Thyroid gland (tissue), 4 donors: ENCODE data around the gene GNG7. TPM values are rescaled to one million over a fixed set of nuclear protein-coding genes. Genes with fewer than 3 reads are reported as not detected.

Experiments used
- DNase-seq, 2 donors: peaks; one replicate each; pipeline ENCODE4 v3.0.0-alpha.2; 2019
- H3K27ac ChIP-seq, 3 donors: fragments of 200-600 bp; sonication (generic); 1 replicate in 2 of 3; 2 replicates in 1 of 3; pipeline ENCODE4 v1.5.1; 2016 to 2019; ENCODE audit warnings: mild to moderate bottlenecking in 1 of 3, moderate library complexity in 1 of 3
- H3K27me3 ChIP-seq: fragments of 200-600 bp; sonication (generic); one replicate; pipeline ENCODE4 v1.5.1; 2019
- H3K36me3 ChIP-seq, 2 donors: fragments of 200-600 bp; sonication (generic); one replicate each; pipeline ENCODE4 v1.5.1; 2016 to 2019
- H3K4me1 ChIP-seq, 2 donors: fragments of 200-600 bp; sonication (generic); one replicate each; pipeline ENCODE4 v1.5.1; 2017 to 2019
- H3K4me3 ChIP-seq, 3 donors: fragments of 200-600 bp; sonication (generic); replicated peaks in 1 of 3; 1 replicate in 2 of 3; 2 replicates in 1 of 3; pipeline ENCODE4 v1.5.1; 2016; ENCODE audit warnings: mild to moderate bottlenecking in 1 of 3
- H3K9me3 ChIP-seq: fragments of 200-600 bp; sonication (generic); one replicate; pipeline ENCODE4 v1.5.1; 2017
- CTCF ChIP-seq, 6 experiments: fragments of 200-600 bp in 3 of 6; fragments of 450-650 bp in 3 of 6; sonication (generic) in 3 of 6; IDR thresholded peaks; one replicate each; pipeline ENCODE4 v1.5.1; 2016 to 2019; ENCODE audit warnings: antibody characterized with exemption in 6 of 6, mild to moderate bottlenecking in 2 of 6, inconsistent platforms in 1 of 6, moderate library complexity in 1 of 6
- POLR2A ChIP-seq, 2 donors: fragments of 450-650 bp; IDR thresholded peaks; one replicate each; pipeline ENCODE4 v1.6.1; 2017; ENCODE audit warnings: antibody characterized with exemption in 2 of 2, mild to moderate bottlenecking in 2 of 2, moderate library complexity in 1 of 2
- WGBS, 2 donors: methylation state at CpG; one replicate each; pipeline ENCODE4 v1.1.5; 2017; 5-methylcytosine and 5-hydroxymethylcytosine counted together
- intact Hi-C: fragments of 100-400 bp; cut with DNase I; formaldehyde crosslinking; loops from one replicate; pipeline ENCODE4 v1.15.1; 2023
- total RNA-seq, 4 donors: library from RNA; depleted of rRNA; stranded (reverse); fragments of >200 nt; gene quantifications; one replicate each; pipeline ENCODE4 v1.2.3, GENCODE V29; 2016

GNG7 gene
- total RNA-seq, 4 donors from 2014 or later: 3.8 to 6.9 (median 5.6) TPM

GRCh38 chr19:2735374-2735773, 32.9 kb upstream of the GNG7 start:
- intact Hi-C loops: no loop called here
- no peak for TF ChIP-seq CTCF (IDR thresholded peaks at IDR 0.05)
- no peak for TF ChIP-seq POLR2A (IDR thresholded peaks at IDR 0.05)
- WGBS, 2 donors: 93 to 94% methylated on average over 9 to 12 of the region's 12 CpGs
- H3K4me1 ChIP-seq: peaks cover 7 to 9% of the 10 kb centered on the region in 2 donors
- no peak overlapping the region for H3K4me3 ChIP-seq
- H3K27ac ChIP-seq: no peak overlapping the region
- DNase-seq: no peak
- no peaks in the 10 kb centered on the region for H3K27me3 ChIP-seq
- H3K9me3 ChIP-seq: no peaks in the 10 kb centered on the region
- H3K36me3 ChIP-seq: peaks cover 12 to 16% of the 10 kb centered on the region in 2 donors

GRCh38 chr19:2734589-2735288, 32.2 kb upstream of the GNG7 start:
- peaks cover 7 to 9% of the 10 kb centered on the region in 2 donors for H3K4me1 ChIP-seq
- no peaks in the 10 kb centered on the region for H3K9me3 ChIP-seq
- no peak overlapping the region for H3K4me3 ChIP-seq
- no peak for DNase-seq
- TF ChIP-seq POLR2A (IDR thresholded peaks at IDR 0.05) (no peak), CTCF (IDR thresholded peaks at IDR 0.05) (no peak)
- peaks cover 12 to 16% of the 10 kb centered on the region in 2 donors for H3K36me3 ChIP-seq
- WGBS, 2 donors: 89 to 92% methylated on average over 23 to 26 of the region's 26 CpGs
- no peak overlapping the region for H3K27ac ChIP-seq
- intact Hi-C loops: no loop called here
- no peaks in the 10 kb centered on the region for H3K27me3 ChIP-seq

- H3K36me3 ChIP-seq: peaks cover 12 to 16% of the 10 kb centered on the region in 2 donors
- no peak overlapping the region for H3K27ac ChIP-seq
- WGBS, 2 donors: 89 to 91% methylated on average over 35 of the region's 35 CpGs
- DNase-seq: no peak
- H3K4me3 ChIP-seq: no peak overlapping the region
- intact Hi-C loops: no loop called here
- no peaks in the 10 kb centered on the region for H3K9me3 ChIP-seq
- TF ChIP-seq CTCF (IDR thresholded peaks at IDR 0.05): no peak
- no peak for TF ChIP-seq POLR2A (IDR thresholded peaks at IDR 0.05)
- H3K27me3 ChIP-seq: no peaks in the 10 kb centered on the region
- H3K4me1 ChIP-seq: peaks cover 3 to 5% of the 10 kb centered on the region in 2 donors
Observed at GRCh38 chr19:2733930-2734588, 31.6 kb upstream of the GNG7 start.

- H3K27me3 ChIP-seq: no peaks in the 10 kb centered on the region
- 98% methylated on average over 8 of the region's 38 CpGs; no CpG with 5 or more reads in 1 of the 2 donors for WGBS, 2 donors
- no peak overlapping the region for H3K27ac ChIP-seq
- TF ChIP-seq CTCF (IDR thresholded peaks at IDR 0.05): no peak
- TF ChIP-seq POLR2A (IDR thresholded peaks at IDR 0.05): no peak
- H3K4me1 ChIP-seq: no peaks in the 10 kb centered on the region
- no peak for DNase-seq
- no peak overlapping the region for H3K4me3 ChIP-seq
- intact Hi-C loops: no loop called here
- peaks cover 12 to 16% of the 10 kb centered on the region in 2 donors for H3K36me3 ChIP-seq
- H3K9me3 ChIP-seq: no peaks in the 10 kb centered on the region
Observed at GRCh38 chr19:2732883-2733282, 30.4 kb upstream of the GNG7 start.

GRCh38 chr19:2732157-2732725, 29.7 kb upstream of the GNG7 start:
- DNase-seq: no peak
- H3K4me1 ChIP-seq: no peaks in the 10 kb centered on the region
- H3K4me3 ChIP-seq: no peak overlapping the region
- 91 to 94% methylated on average over 10 to 31 of the region's 33 CpGs for whole genome bisulfite sequencing, 2 donors
- H3K27me3 ChIP-seq: no peaks in the 10 kb centered on the region
- peaks cover 12 to 16% of the 10 kb centered on the region in 2 donors for H3K36me3 ChIP-seq
- no peak overlapping the region for H3K27ac ChIP-seq
- intact Hi-C loops: no loop called here
- no peaks in the 10 kb centered on the region for H3K9me3 ChIP-seq
- TF ChIP-seq POLR2A (IDR thresholded peaks at IDR 0.05): no peak
- TF ChIP-seq CTCF (IDR thresholded peaks at IDR 0.05): no peak
